MM.1S (cell line): ENCODE data around the gene CLMP.

Source experiments
- DNase-seq: peaks from one replicate; pipeline ENCODE4 v3.0.0-alpha.2; 2015
- H2AFZ ChIP-seq: fragments of 300-600 bp; sonication (generic); 2 replicates; pipeline ENCODE4 v1.6.0; 2016; ENCODE audit warnings: antibody characterized with exemption, low read length
- H3F3A ChIP-seq: fragments of 300-600 bp; sonication (generic); 2 replicates; pipeline ENCODE4 v1.6.1; 2016; ENCODE audit warnings: mild to moderate bottlenecking, antibody characterized with exemption, low read length, moderate library complexity, mixed read lengths; ENCODE audit not compliant: insufficient read depth
- H3K27ac ChIP-seq: fragments of 300-600 bp; sonication (generic); 2 replicates; pipeline ENCODE4 v1.5.1; 2016; ENCODE audit warnings: mild to moderate bottlenecking, low read length
- H3K27me3 ChIP-seq: fragments of 300-600 bp; sonication (generic); replicated peaks from 2 replicates; pipeline ENCODE4 v1.6.0; 2016; ENCODE audit warnings: low read length; ENCODE audit not compliant: insufficient read depth
- H3K36me3 ChIP-seq: fragments of 300-600 bp; sonication (generic); replicated peaks from 2 replicates; pipeline ENCODE4 v1.6.1; 2016; ENCODE audit warnings: mild to moderate bottlenecking, low read length, mixed read lengths; ENCODE audit not compliant: insufficient read depth
- H3K4me1 ChIP-seq: fragments of 300-600 bp; sonication (generic); 2 replicates; pipeline ENCODE4 v1.6.1; 2016; ENCODE audit warnings: low read length, mixed read lengths
- H3K4me2 ChIP-seq: fragments of 300-600 bp; sonication (generic); 2 replicates; pipeline ENCODE4 v1.6.0; 2016; ENCODE audit warnings: low read depth, low read length
- H3K4me3 ChIP-seq: fragments of 300-600 bp; sonication (generic); 2 replicates; pipeline ENCODE4 v1.5.1; 2016; ENCODE audit warnings: low read length, mixed read lengths
- H3K79me2 ChIP-seq: fragments of 300-600 bp; sonication (generic); 2 replicates; pipeline ENCODE4 v1.6.1; 2016; ENCODE audit warnings: mixed run types, low read length, mixed read lengths
- H3K9ac ChIP-seq: fragments of 300-600 bp; sonication (generic); 2 replicates; pipeline ENCODE4 v1.6.1; 2016; ENCODE audit warnings: low read length, mixed read lengths
- H3K9me2 ChIP-seq: fragments of 300-600 bp; sonication (generic); replicated peaks from 2 replicates; pipeline ENCODE4 v1.6.1; 2016; ENCODE audit warnings: mild to moderate bottlenecking, low read length, mixed read lengths; ENCODE audit not compliant: insufficient read depth
- H3K9me3 ChIP-seq: fragments of 300-600 bp; sonication (generic); replicated peaks from 2 replicates; pipeline ENCODE4 v1.6.1; 2016; ENCODE audit warnings: mild to moderate bottlenecking, low read length, mixed read lengths; ENCODE audit not compliant: insufficient read depth
- H4K20me1 ChIP-seq: fragments of 300-600 bp; sonication (generic); 2 replicates; pipeline ENCODE4 v1.6.1; 2016; ENCODE audit warnings: mild to moderate bottlenecking, low read length, moderate library complexity, mixed read lengths; ENCODE audit not compliant: insufficient read depth
- EZH2 ChIP-seq: fragments of 300-600 bp; sonication (generic); optimal IDR thresholded peaks from 2 replicates; pipeline ENCODE3; 2017; ENCODE audit warnings: low read depth, mild to moderate bottlenecking, antibody characterized with exemption, low read length, mixed read lengths
- EZH2phosphoT487 ChIP-seq: fragments of 300-600 bp; sonication (generic); IDR thresholded peaks from 2 replicates; pipeline ENCODE4 v1.6.1; 2018; ENCODE audit warnings: antibody characterized with exemption, low read length
- TF ChIP-seq, protein P1 (sequence below): fragments of 300-600 bp; sonication (generic); IDR thresholded peaks from 2 replicates; pipeline ENCODE4 v1.5.1; 2016; ENCODE audit warnings: antibody characterized with exemption, low read length, mixed read lengths

The CLMP gene

DNA sequence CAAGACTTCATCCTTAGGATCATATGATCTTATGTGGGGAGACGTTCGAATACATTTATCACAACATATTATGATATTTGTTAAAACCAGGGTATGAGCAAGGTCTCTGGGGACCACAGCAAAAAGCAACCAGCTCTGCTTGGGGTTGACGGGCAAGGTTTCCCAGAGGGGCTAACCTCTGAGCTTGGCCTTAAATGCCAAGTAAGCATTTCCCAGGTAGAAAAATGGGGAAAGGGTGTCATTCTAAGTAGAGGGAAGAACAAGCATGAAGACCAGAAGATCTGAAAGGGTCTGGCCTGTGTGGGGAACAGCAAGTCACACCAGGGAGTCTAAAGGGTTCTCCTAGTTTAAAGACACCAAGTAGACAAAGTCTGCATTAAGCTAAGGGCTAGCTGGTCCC is 24.1 kb downstream of the CLMP start:
- H3K79me2 ChIP-seq = no peaks in the 10 kb centered on the region
- no peaks in the 10 kb centered on the region for H3K4me1 ChIP-seq
- H3K4me2 ChIP-seq = no peak overlapping the region
- DNase-seq = no peak
- no peaks in the 10 kb centered on the region for H3K9me3 ChIP-seq
- no peaks in the 10 kb centered on the region for H3K9me2 ChIP-seq
- no peak overlapping the region for H3K27ac ChIP-seq
- no peak for TF ChIP-seq EZH2phosphoT487
- no peaks in the 10 kb centered on the region for H3F3A ChIP-seq
- no peaks in the 10 kb centered on the region for H4K20me1 ChIP-seq
- H3K9ac ChIP-seq = no peak overlapping the region
- H2AFZ ChIP-seq = no peak overlapping the region
- no peaks in the 10 kb centered on the region for H3K36me3 ChIP-seq
- no peak overlapping the region for H3K4me3 ChIP-seq
- no peaks in the 10 kb centered on the region for H3K27me3 ChIP-seq

DNA sequence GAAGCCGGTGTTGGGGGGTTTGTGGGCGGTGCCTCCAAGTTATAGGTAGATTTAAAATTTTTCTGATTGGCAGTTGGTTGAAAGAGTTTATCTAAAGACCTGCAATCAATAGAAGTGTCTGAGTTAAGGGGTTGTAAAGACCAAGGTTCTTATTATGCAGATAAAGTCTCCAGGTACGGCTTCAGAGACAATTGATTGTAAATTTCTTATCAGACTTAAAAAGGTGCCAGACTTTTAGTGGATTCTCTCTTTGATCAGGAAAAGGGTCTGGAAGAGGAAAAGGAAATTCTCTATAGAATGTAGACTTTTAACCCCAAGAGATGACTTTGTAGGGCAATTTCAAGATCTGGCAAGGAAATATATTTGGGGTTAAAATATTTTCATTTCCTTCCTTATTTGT is 25.2 kb downstream of the CLMP start:
- Histone ChIP-seq H3K4me2 (no peak overlapping the region), H3K36me3 (no peaks in the 10 kb centered on the region), H3K9me3 (no peaks in the 10 kb centered on the region), H3K4me3 (no peak overlapping the region), H3K4me1 (no peaks in the 10 kb centered on the region), H3K79me2 (no peaks in the 10 kb centered on the region), H3K9ac (no peak overlapping the region), H4K20me1 (no peaks in the 10 kb centered on the region), H2AFZ (no peak overlapping the region), H3F3A (no peaks in the 10 kb centered on the region), H3K9me2 (no peaks in the 10 kb centered on the region), H3K27ac (no peak overlapping the region), H3K27me3 (no peaks in the 10 kb centered on the region)
- no peak for DNase-seq
- TF ChIP-seq EZH2 (no peak), EZH2phosphoT487 (no peak)
- TF ChIP-seq, protein P1, sequence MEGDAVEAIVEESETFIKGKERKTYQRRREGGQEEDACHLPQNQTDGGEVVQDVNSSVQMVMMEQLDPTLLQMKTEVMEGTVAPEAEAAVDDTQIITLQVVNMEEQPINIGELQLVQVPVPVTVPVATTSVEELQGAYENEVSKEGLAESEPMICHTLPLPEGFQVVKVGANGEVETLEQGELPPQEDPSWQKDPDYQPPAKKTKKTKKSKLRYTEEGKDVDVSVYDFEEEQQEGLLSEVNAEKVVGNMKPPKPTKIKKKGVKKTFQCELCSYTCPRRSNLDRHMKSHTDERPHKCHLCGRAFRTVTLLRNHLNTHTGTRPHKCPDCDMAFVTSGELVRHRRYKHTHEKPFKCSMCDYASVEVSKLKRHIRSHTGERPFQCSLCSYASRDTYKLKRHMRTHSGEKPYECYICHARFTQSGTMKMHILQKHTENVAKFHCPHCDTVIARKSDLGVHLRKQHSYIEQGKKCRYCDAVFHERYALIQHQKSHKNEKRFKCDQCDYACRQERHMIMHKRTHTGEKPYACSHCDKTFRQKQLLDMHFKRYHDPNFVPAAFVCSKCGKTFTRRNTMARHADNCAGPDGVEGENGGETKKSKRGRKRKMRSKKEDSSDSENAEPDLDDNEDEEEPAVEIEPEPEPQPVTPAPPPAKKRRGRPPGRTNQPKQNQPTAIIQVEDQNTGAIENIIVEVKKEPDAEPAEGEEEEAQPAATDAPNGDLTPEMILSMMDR = no peak

DNA sequence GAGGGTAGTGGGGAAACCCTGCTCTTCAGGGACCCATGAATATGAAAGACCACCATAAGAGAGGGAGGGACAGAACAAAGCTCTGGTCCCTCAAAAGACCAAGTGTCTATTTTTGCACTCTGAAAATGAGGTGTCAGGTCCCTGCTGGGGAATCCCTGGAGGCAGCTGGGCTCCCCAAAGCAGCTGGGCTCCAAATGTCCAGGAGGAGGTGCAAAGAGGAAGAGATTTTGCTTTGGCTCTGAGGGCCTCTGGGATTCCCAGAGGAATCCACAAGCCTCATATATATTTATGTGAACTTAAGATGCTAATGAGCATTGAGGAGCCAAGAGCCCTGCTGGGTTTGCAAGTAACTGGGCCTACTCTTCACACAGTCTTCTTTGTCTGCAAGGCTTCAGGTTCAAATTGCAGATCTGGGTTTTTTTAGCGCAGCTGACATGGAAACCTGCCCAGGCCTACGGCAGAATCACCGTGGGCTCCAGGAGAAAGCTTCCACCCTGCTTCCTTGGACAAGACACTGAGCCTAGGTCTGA is 26.0 kb downstream of the CLMP start:
- no peaks in the 10 kb centered on the region for H3K9me2 ChIP-seq

DNA sequence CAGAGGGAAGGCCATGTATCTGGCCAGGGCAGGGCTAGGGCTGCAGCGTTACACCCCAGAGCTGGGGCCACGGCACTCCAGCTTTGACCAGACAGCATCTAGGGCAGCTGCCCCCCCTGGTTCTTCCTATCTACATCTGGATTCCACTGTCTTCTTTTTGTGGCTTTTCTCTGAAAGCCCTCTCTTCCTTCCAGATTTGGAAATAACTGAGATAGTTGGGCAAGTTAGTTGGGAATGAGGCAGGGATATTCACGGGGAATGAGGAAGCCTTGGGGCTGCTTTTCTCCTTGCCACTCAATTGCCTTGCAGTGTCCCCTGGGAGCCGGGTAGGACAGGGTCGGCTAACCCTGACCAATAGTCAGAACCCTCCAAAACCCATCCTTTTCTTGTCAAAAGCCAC is 26.8 kb downstream of the CLMP start:
- Histone ChIP-seq H3K4me1 (no peaks in the 10 kb centered on the region), H3K36me3 (no peaks in the 10 kb centered on the region)

More for the DNA sequence above, 26.0 kb downstream of the CLMP start:
- H2AFZ ChIP-seq = no peak overlapping the region
- no peak overlapping the region for H3K4me3 ChIP-seq
- TF ChIP-seq, protein P1 = no peak
- no peak for TF ChIP-seq EZH2phosphoT487
- no peak for TF ChIP-seq EZH2
- no peak overlapping the region for H3K4me2 ChIP-seq
- H3K36me3 ChIP-seq = no peaks in the 10 kb centered on the region
- H3K4me1 ChIP-seq = no peaks in the 10 kb centered on the region
- no peaks in the 10 kb centered on the region for H3K27me3 ChIP-seq
- H4K20me1 ChIP-seq = no peaks in the 10 kb centered on the region
- H3K27ac ChIP-seq = no peak overlapping the region
- no peak overlapping the region for H3K9ac ChIP-seq
- no peak for DNase-seq
- no peaks in the 10 kb centered on the region for H3K79me2 ChIP-seq
- H3K9me3 ChIP-seq = no peaks in the 10 kb centered on the region
- no peaks in the 10 kb centered on the region for H3F3A ChIP-seq

More for the DNA sequence above, 26.8 kb downstream of the CLMP start:
- Histone ChIP-seq H3K79me2 (no peaks in the 10 kb centered on the region), H3K9ac (no peak overlapping the region), H3K9me2 (no peaks in the 10 kb centered on the region), H3K4me2 (no peak overlapping the region), H2AFZ (no peak overlapping the region), H3K27ac (no peak overlapping the region), H4K20me1 (no peaks in the 10 kb centered on the region), H3K27me3 (no peaks in the 10 kb centered on the region), H3K4me3 (no peak overlapping the region), H3F3A (no peaks in the 10 kb centered on the region), H3K9me3 (no peaks in the 10 kb centered on the region)
- no peak for DNase-seq
- TF ChIP-seq, protein P1 = no peak
- TF ChIP-seq EZH2 (no peak), EZH2phosphoT487 (no peak)
